Activated naive CD4-positive, alpha-beta T cell treated with anti-CD3 and anti-CD28 coated beads, Interleukin-2, amount 50 U/mL, for 24 hours (primary cell): ENCODE results near the gene TK1.
"Not testable (repeated sequence)": the region's sequence is repeated elsewhere in the genome, so short reads cannot be mapped to it uniquely, and the experiment has no call there.

Experiments
- H3K27ac Mint-ChIP-seq: one replicate; pipeline ENCODE4 v1.8.0; 2021; ENCODE audit warnings: mild to moderate bottlenecking, mixed read lengths
- H3K27me3 Mint-ChIP-seq: one replicate; pipeline ENCODE4 v1.8.0; 2021; ENCODE audit warnings: mixed read lengths
- H3K36me3 Mint-ChIP-seq: one replicate; pipeline ENCODE4 v1.8.0; 2021; ENCODE audit warnings: mixed read lengths
- H3K4me1 Mint-ChIP-seq: one replicate; pipeline ENCODE4 v1.8.0; 2021; ENCODE audit warnings: mixed read lengths
- H3K4me3 Mint-ChIP-seq: one replicate; pipeline ENCODE4 v1.8.0; 2021; ENCODE audit warnings: mild to moderate bottlenecking, mixed read lengths
- H3K9me3 Mint-ChIP-seq: one replicate; pipeline ENCODE4 v1.8.0; 2021; ENCODE audit warnings: mixed read lengths

TK1 gene

GRCh38 chr17:78186692-78187595 is at the start of gene TK1, which contains the start of gene AFMID:
TK1 (minus strand) TSS chr17:78187052; CDS start chr17:78186994, 58 bp downstream.
AFMID (plus strand) TSS chr17:78187362; CDS start chr17:78187371, 9 bp downstream.
- H3K27ac Mint-ChIP-seq, result peak within 1 kb of the TSS; percentile 82
- H3K9me3 Mint-ChIP-seq, result no peaks in the 10 kb centered on the region
- H3K4me1 Mint-ChIP-seq, result peaks cover 13% of the 10 kb centered on the region
- H3K27me3 Mint-ChIP-seq, result no peaks in the 10 kb centered on the region
- peak within 1 kb of the TSS; percentile 88 for H3K4me3 Mint-ChIP-seq
- no peaks in the 10 kb centered on the region for H3K36me3 Mint-ChIP-seq

GRCh38 chr17:78235885-78236284 is 49.0 kb upstream of the TK1 start:
- Mint-ChIP-seq H3K27ac (no peak overlapping the region), H3K36me3 (no peaks in the 10 kb centered on the region), H3K9me3 (no peaks in the 10 kb centered on the region), H3K27me3 (peaks cover 8% of the 10 kb centered on the region), H3K4me1 (no peaks in the 10 kb centered on the region), H3K4me3 (no peak overlapping the region)

- not testable (repeated sequence) for H3K4me1 Mint-ChIP-seq, H3K9me3 Mint-ChIP-seq, H3K4me3 Mint-ChIP-seq, H3K36me3 Mint-ChIP-seq
- Mint-ChIP-seq H3K27me3 (peaks cover 13% of the 10 kb centered on the region), H3K27ac (peak overlapping the region; percentile 15)
Observed at GRCh38 chr17:78235022-78235421, 48.2 kb upstream of the TK1 start.

GRCh38 chr17:78234261-78234865 is 47.5 kb upstream of the TK1 start:
- no peak overlapping the region for H3K4me3 Mint-ChIP-seq
- H3K27me3 Mint-ChIP-seq, result peaks cover 13% of the 10 kb centered on the region
- no peaks in the 10 kb centered on the region for H3K4me1 Mint-ChIP-seq
- H3K27ac Mint-ChIP-seq, result no peak overlapping the region
- H3K9me3 Mint-ChIP-seq, result no peaks in the 10 kb centered on the region
- H3K36me3 Mint-ChIP-seq, result no peaks in the 10 kb centered on the region

GRCh38 chr17:78233678-78234077 is 46.8 kb upstream of the TK1 start:
- no peak overlapping the region for H3K27ac Mint-ChIP-seq
- H3K9me3 Mint-ChIP-seq, result no peaks in the 10 kb centered on the region
- no peaks in the 10 kb centered on the region for H3K4me1 Mint-ChIP-seq
- no peaks in the 10 kb centered on the region for H3K36me3 Mint-ChIP-seq
- H3K4me3 Mint-ChIP-seq, result no peak overlapping the region
- H3K27me3 Mint-ChIP-seq, result peaks cover 13% of the 10 kb centered on the region

- no peak overlapping the region for H3K27ac Mint-ChIP-seq
- H3K27me3 Mint-ChIP-seq, result peaks cover 13% of the 10 kb centered on the region
- H3K9me3 Mint-ChIP-seq, result no peaks in the 10 kb centered on the region
- no peaks in the 10 kb centered on the region for H3K4me1 Mint-ChIP-seq
- H3K4me3 Mint-ChIP-seq, result no peak overlapping the region
- no peaks in the 10 kb centered on the region for H3K36me3 Mint-ChIP-seq
Observed at GRCh38 chr17:78232859-78233173, 46.0 kb upstream of the TK1 start.

GRCh38 chr17:78231991-78232858 is 45.4 kb upstream of the TK1 start:
- Mint-ChIP-seq H3K4me1 (no peaks in the 10 kb centered on the region), H3K36me3 (no peaks in the 10 kb centered on the region), H3K9me3 (no peaks in the 10 kb centered on the region), H3K27ac (no peak overlapping the region), H3K27me3 (peaks cover 16% of the 10 kb centered on the region), H3K4me3 (no peak overlapping the region)

GRCh38 chr17:78230996-78231935 is 44.4 kb upstream of the TK1 start, which contains the start of gene TMEM235:
TMEM235 (plus strand) TSS chr17:78231631; CDS start chr17:78232024, 393 bp downstream.
- Mint-ChIP-seq H3K4me3 (no peak within 1 kb of the TSS), H3K9me3 (no peaks in the 10 kb centered on the region)

GRCh38 chr17:78230252-78230962 is 43.6 kb upstream of the TK1 start:
- Mint-ChIP-seq H3K4me1 (peaks cover 4% of the 10 kb centered on the region), H3K27me3 (peaks cover 16% of the 10 kb centered on the region), H3K9me3 (no peaks in the 10 kb centered on the region), H3K36me3 (no peaks in the 10 kb centered on the region), H3K27ac (no peak overlapping the region), H3K4me3 (no peak overlapping the region)

More at GRCh38 chr17:78230996-78231935, 44.4 kb upstream of the TK1 start, which contains the start of gene TMEM235:
- H3K36me3 Mint-ChIP-seq, result no peaks in the 10 kb centered on the region
- peaks cover 4% of the 10 kb centered on the region for H3K4me1 Mint-ChIP-seq
- H3K27me3 Mint-ChIP-seq, result peaks cover 16% of the 10 kb centered on the region
- no peak within 1 kb of the TSS for H3K27ac Mint-ChIP-seq

- Mint-ChIP-seq H3K4me3 (no peak overlapping the region), H3K36me3 (no peaks in the 10 kb centered on the region), H3K4me1 (peaks cover 12% of the 10 kb centered on the region), H3K27ac (no peak overlapping the region), H3K9me3 (no peaks in the 10 kb centered on the region), H3K27me3 (peaks cover 16% of the 10 kb centered on the region)
Observed at GRCh38 chr17:78228176-78228575, 41.3 kb upstream of the TK1 start.

- Mint-ChIP-seq H3K9me3 (no peaks in the 10 kb centered on the region), H3K4me1 (peaks cover 17% of the 10 kb centered on the region), H3K4me3 (no peak overlapping the region), H3K36me3 (no peaks in the 10 kb centered on the region), H3K27me3 (peaks cover 12% of the 10 kb centered on the region), H3K27ac (peak overlapping the region; percentile 65)
Observed at GRCh38 chr17:78227455-78227916, 40.6 kb upstream of the TK1 start.

- Mint-ChIP-seq H3K27ac (no peak overlapping the region), H3K9me3 (no peaks in the 10 kb centered on the region), H3K36me3 (no peaks in the 10 kb centered on the region), H3K4me1 (peaks cover 17% of the 10 kb centered on the region), H3K27me3 (peaks cover 12% of the 10 kb centered on the region), H3K4me3 (no peak overlapping the region)
Observed at GRCh38 chr17:78226759-78227454, 40.1 kb upstream of the TK1 start.

- no peak overlapping the region for H3K4me3 Mint-ChIP-seq
- H3K27me3 Mint-ChIP-seq, result peaks cover 9% of the 10 kb centered on the region
- peaks cover 17% of the 10 kb centered on the region for H3K4me1 Mint-ChIP-seq
- no peaks in the 10 kb centered on the region for H3K36me3 Mint-ChIP-seq
- no peaks in the 10 kb centered on the region for H3K9me3 Mint-ChIP-seq
- no peak overlapping the region for H3K27ac Mint-ChIP-seq
Observed at GRCh38 chr17:78226055-78226758, 39.4 kb upstream of the TK1 start.
